HepG2 (cell line): Measurements from ENCODE around the gene TIPRL. TPM values are rescaled to one million over a fixed set of nuclear protein-coding genes. Genes with fewer than 3 reads are reported as not detected.

Experiments
- AHDC1 ChIP-seq: sonication (generic); formaldehyde crosslinking; IDR thresholded peaks from 2 replicates; pipeline ENCODE4 v1.5.1; 2020; ENCODE audit warnings: mild to moderate bottlenecking, missing genetic modification reagents, borderline replicate concordance
- ATF3 ChIP-seq: sonication (generic); formaldehyde crosslinking; IDR thresholded peaks from 2 replicates; pipeline ENCODE4 v1.4.0; 2020; ENCODE audit warnings: missing genetic modification reagents
- HMGXB4 ChIP-seq, 2 experiments: sonication (generic) in 1 of 2; formaldehyde crosslinking in 1 of 2; IDR thresholded peaks; 2 replicates each; pipeline versions ENCODE4 v1.4.0 to v1.6.1; 2018 to 2020; ENCODE audit warnings: missing genetic modification reagents in 2 of 2, borderline replicate concordance in 1 of 2, low read depth in 1 of 2, mild to moderate bottlenecking in 1 of 2, missing biosample characterization in 1 of 2
- MYNN ChIP-seq: sonication (generic); formaldehyde crosslinking; IDR thresholded peaks from 2 replicates; pipeline ENCODE4 v1.4.0; 2020; ENCODE audit warnings: mild to moderate bottlenecking, low read depth, missing genetic modification reagents
- PAXIP1 ChIP-seq: sonication (generic); formaldehyde crosslinking; conservative IDR thresholded peaks from 2 replicates; pipeline ENCODE4 v1.4.0; 2020; ENCODE audit warnings: mild to moderate bottlenecking, missing genetic modification reagents, moderate library complexity
- RBAK ChIP-seq: sonication (generic); formaldehyde crosslinking; IDR thresholded peaks from 2 replicates; pipeline ENCODE4 v1.5.1; 2020; ENCODE audit warnings: mild to moderate bottlenecking, missing genetic modification reagents
- RFXAP ChIP-seq: sonication (generic); formaldehyde crosslinking; IDR thresholded peaks from 2 replicates; pipeline ENCODE4 v1.4.0; 2020; ENCODE audit warnings: missing genetic modification reagents, borderline replicate concordance
- TERF1 ChIP-seq: sonication (generic); formaldehyde crosslinking; IDR thresholded peaks from 2 replicates; pipeline ENCODE4 v1.8.0; 2022; ENCODE audit warnings: mild to moderate bottlenecking, missing genetic modification reagents, moderate library complexity
- TGIF2 ChIP-seq: IDR thresholded peaks from 2 replicates; pipeline ENCODE4 v1.6.1; 2016; ENCODE audit warnings: control low read depth, missing compliant biosample characterization
- YEATS2 ChIP-seq: sonication (generic); formaldehyde crosslinking; IDR thresholded peaks from 2 replicates; pipeline ENCODE4 v1.4.0; 2020; ENCODE audit warnings: missing genetic modification reagents, borderline replicate concordance
- ZBTB42 ChIP-seq: sonication (generic); formaldehyde crosslinking; IDR thresholded peaks from 2 replicates; pipeline ENCODE4 v1.5.0; 2020; ENCODE audit warnings: mild to moderate bottlenecking, missing genetic modification reagents
- ZNF383 ChIP-seq: sonication (generic); formaldehyde crosslinking; IDR thresholded peaks from 2 replicates; pipeline ENCODE4 v1.4.0; 2020; ENCODE audit warnings: missing genetic modification reagents, mild to moderate bottlenecking, borderline replicate concordance
- ZNF557 ChIP-seq: sonication (generic); formaldehyde crosslinking; IDR thresholded peaks from 2 replicates; pipeline ENCODE4 v1.4.0; 2020; ENCODE audit warnings: missing genetic modification reagents
- ZNF781 ChIP-seq: sonication (generic); formaldehyde crosslinking; IDR thresholded peaks from 2 replicates; pipeline ENCODE4 v1.5.1; 2020; ENCODE audit warnings: borderline replicate concordance, mild to moderate bottlenecking, missing genetic modification reagents; ENCODE audit errors: not compliant biosample characterization
- ZNF841 ChIP-seq: sonication (generic); formaldehyde crosslinking; IDR thresholded peaks from 2 replicates; pipeline ENCODE4 v1.8.1; 2023; ENCODE audit warnings: missing genetic modification reagents, borderline replicate concordance
- polyA plus RNA-seq, 8 experiments: library from polyadenylated mRNA; depleted of rRNA in 3 of 8; stranded (reverse) in 7 of 8; unstranded in 1 of 8; fragments of >200 nt; fragmentation: Illumina TruSeq in 4 of 8; extraction: Trizol in 4 of 8; gene quantifications; 2 replicates each; pipeline versions ENCODE4 v1.2.1 to v1.2.3, GENCODE V29; 2011 to 2016; ENCODE audit warnings: low read depth in 4 of 8, missing spikeins in 1 of 8, mixed read lengths in 1 of 8; ENCODE audit not compliant: insufficient read depth in 1 of 8
- total RNA-seq, 5 experiments: library from RNA; depleted of rRNA; stranded (reverse); fragments of >200 nt; fragmentation: Illumina TruSeq; extraction: Trizol; gene quantifications; 2 replicates each; pipeline ENCODE4 v1.2.3, GENCODE V29; 2016; ENCODE audit warnings: low read depth in 1 of 5

Gene TIPRL
- total and polyA plus RNA-seq, 2 of the 13 experiments (the other 11 are each of a cell fraction or from before 2014, with no cell fraction given) = 10.1 to 22.8 TPM

GRCh38 chr1:168225476-168226190 is 46.9 kb downstream of the TIPRL start, which contains the start of gene SFT2D2 (continued):
- TF ChIP-seq ATF3 = peak; percentile 50
- TF ChIP-seq ZBTB42 (CRISPR knock-in tag) = no peak
- no peak for TF ChIP-seq MYNN (CRISPR knock-in tag)
- no peak for TF ChIP-seq TERF1
- peak; percentile 76 for TF ChIP-seq ZNF841 (CRISPR knock-in tag)
- no peak; the same call in none of the 2 replicates for TF ChIP-seq PAXIP1
- no peak for TF ChIP-seq RBAK (CRISPR knock-in tag)
- no peak for TF ChIP-seq ZNF557
- no peak; the same call in 1 of the 2 replicates for TF ChIP-seq TGIF2
- TF ChIP-seq AHDC1 = 0 out of 2 replicates have a peak, but pooled peaks have one; percentile 36
- peak; percentile 71; the same call in 1 of the 2 replicates for TF ChIP-seq RFXAP (CRISPR knock-in tag)
- peak; percentile 56; the same call in 1 of the 2 replicates for TF ChIP-seq ZNF383 (CRISPR knock-in tag)
- peak; percentile 63 to 70 for TF ChIP-seq HMGXB4 (CRISPR knock-in tag; IDR thresholded peaks at IDR 0.05; ENCODE audit: borderline replicate concordance in 1 of 2, low read depth in 1 of 2)
- TF ChIP-seq YEATS2 (CRISPR knock-in tag) = peak; percentile 40; the same call in 1 of the 2 replicates
- TF ChIP-seq ZNF781 (CRISPR knock-in tag) = peak; percentile 45
